ENCODE data around the gene FAR2.
"Not testable (repeated sequence)": the region's sequence is repeated elsewhere in the genome, so short reads cannot be mapped to it uniquely, and the experiment has no call there.

FAR2 gene

GRCh38 chr12:29148911-29149690, at the start of gene FAR2:
Gene FAR2 (plus strand): TSS chr12:29149278. CDS start chr12:29270450, 121,172 bp downstream.
- DNase-seq (ENCODE audit: low spot score), result peak; percentile 77

- DNase-seq (ENCODE audit: low spot score), result no peak
Observed at GRCh38 chr12:29102741-29103140, 46.3 kb upstream of the FAR2 start.

- no peak for DNase-seq (ENCODE audit: low spot score)
Observed at GRCh38 chr12:29103539-29103974, 45.5 kb upstream of the FAR2 start.

- no peak for DNase-seq (ENCODE audit: low spot score)
Observed at GRCh38 chr12:29104516-29104915, 44.6 kb upstream of the FAR2 start.

GRCh38 chr12:29110506-29111442, 38.3 kb upstream of the FAR2 start:
- DNase-seq (ENCODE audit: low spot score), result no peak

- DNase-seq (ENCODE audit: low spot score), result no peak
Observed at GRCh38 chr12:29113101-29113500, 36.0 kb upstream of the FAR2 start.

- no peak for DNase-seq (ENCODE audit: low spot score)
Observed at GRCh38 chr12:29116414-29116813, 32.7 kb upstream of the FAR2 start.

GRCh38 chr12:29131539-29131938, 17.5 kb upstream of the FAR2 start:
- no peak for DNase-seq (ENCODE audit: low spot score)

- DNase-seq (ENCODE audit: low spot score), result no peak
Observed at GRCh38 chr12:29132316-29132715, 16.8 kb upstream of the FAR2 start.

GRCh38 chr12:29133181-29133580, 15.9 kb upstream of the FAR2 start:
- DNase-seq (ENCODE audit: low spot score), result no peak

GRCh38 chr12:29133680-29134079, 15.4 kb upstream of the FAR2 start:
- DNase-seq (ENCODE audit: low spot score), result no peak

GRCh38 chr12:29138256-29138655, 10.8 kb upstream of the FAR2 start:
- DNase-seq (ENCODE audit: low spot score), result not testable (repeated sequence)

- DNase-seq (ENCODE audit: low spot score), result not testable (repeated sequence)
Observed at GRCh38 chr12:29138855-29139254, 10.2 kb upstream of the FAR2 start.

- DNase-seq (ENCODE audit: low spot score), result no peak
Observed at GRCh38 chr12:29145372-29146170, 3.5 kb upstream of the FAR2 start.

GRCh38 chr12:29146196-29146595, 2.9 kb upstream of the FAR2 start:
- no peak for DNase-seq (ENCODE audit: low spot score)

GRCh38 chr12:29147731-29148595, 1.1 kb upstream of the FAR2 start:
- no peak for DNase-seq (ENCODE audit: low spot score)

- no peak for DNase-seq (ENCODE audit: low spot score)
Observed at GRCh38 chr12:29148596-29148910, 525 bp upstream of the FAR2 start.

- peak; percentile 68 for DNase-seq (ENCODE audit: low spot score)
Observed at GRCh38 chr12:29149691-29150281, 708 bp downstream of the FAR2 start.

- no peak for DNase-seq (ENCODE audit: low spot score)
Observed at GRCh38 chr12:29150462-29150861, 1.4 kb downstream of the FAR2 start.

GRCh38 chr12:29152223-29152868, 3.3 kb downstream of the FAR2 start:
- no peak for DNase-seq (ENCODE audit: low spot score)

Data from ecto neural progenitor cell (in vitro differentiated cells).